K562 (cell line): ENCODE data around the gene PLK5. TPM values are rescaled to one million over a fixed set of nuclear protein-coding genes. Genes with fewer than 3 reads are reported as not detected.

Experiments used
- ATAC-seq: fragments of 200-7000 bp; cut with Tn5 transposase; 3 replicates; pipeline ENCODE4 v1.9.1; 2020; ENCODE audit warnings: moderate library complexity
- BruUV-seq: library from RNA; stranded (reverse); fragments of 400-500 nt; replicated peaks from 2 replicates; lab custom pipeline; 2021; lab: Mats Ljungman, UMichigan
- CTCF ChIA-PET: fragments of 300-600 bp; formaldehyde crosslinking; extraction: SDS; loops from one replicate; lab custom pipeline; 2021; ENCODE audit warnings: low intra/inter-chr PET ratio; lab: Yijun Ruan, JAX
- POLR2A ChIA-PET: fragments of 300-600, 350-650 bp; sonication (Branson Sonifier 250); formaldehyde crosslinking; extraction: SDS; loops from one replicate; lab custom pipeline; 2021; ENCODE audit warnings: antibody characterized with exemption, inconsistent platforms; lab: Yijun Ruan, JAX
- DNase-seq, 4 experiments: peaks; one replicate each; pipeline versions ENCODE4 v3.0.0 to v3.0.0-alpha.2; 2011 to 2018; ENCODE audit warnings: low spot score in 3 of 4, mixed read lengths in 3 of 4; ENCODE audit errors: extremely low read depth in 1 of 4
- FAIRE-seq: peaks from 2 replicates; lab custom pipeline; 2011; peaks lifted over from hg19 to GRCh38; lab: Jason Lieb, UNC
- H2AFZ ChIP-seq: 2 replicates; pipeline ENCODE4 v1.6.0; 2011; ENCODE audit warnings: low read depth, low read length, control low read depth, inconsistent platforms
- H3K27ac ChIP-seq: fragments of 200-600 bp; 3 replicates; pipeline ENCODE4 v1.8.0; 2011; ENCODE audit warnings: low read depth, mild to moderate bottlenecking, control low read depth, inconsistent platforms, low read length, moderate library complexity, mixed read lengths; ENCODE audit errors: extremely low read depth
- H3K27me3 ChIP-seq, 2 experiments: fragments of 300-600 bp in 1 of 2; 2 replicates in 1 of 2; 3 replicates in 1 of 2; pipeline versions ENCODE4 v1.6.0 to v1.8.0; 2011; ENCODE audit warnings: inconsistent platforms in 2 of 2, low read length in 2 of 2, mild to moderate bottlenecking in 1 of 2, mixed read lengths in 1 of 2, moderate library complexity in 1 of 2; ENCODE audit not compliant: control insufficient read depth in 2 of 2, insufficient read depth in 2 of 2
- H3K36me3 ChIP-seq: fragments of 300-600 bp; 3 replicates; pipeline ENCODE4 v1.8.0; 2011; ENCODE audit warnings: mild to moderate bottlenecking, low read length, inconsistent platforms; ENCODE audit not compliant: control insufficient read depth, insufficient read depth
- H3K4me1 ChIP-seq, 2 experiments: fragments of 200-600 bp in 1 of 2; replicated peaks in 1 of 2; 2 replicates in 1 of 2; 3 replicates in 1 of 2; pipeline versions ENCODE4 v1.5.1 to v1.8.0; 2011; ENCODE audit warnings: inconsistent platforms in 2 of 2, low read length in 2 of 2, mild to moderate bottlenecking in 1 of 2, mixed read lengths in 1 of 2, moderate library complexity in 1 of 2; ENCODE audit not compliant: control insufficient read depth in 2 of 2, insufficient read depth in 2 of 2
- H3K4me2 ChIP-seq: 2 replicates; pipeline ENCODE4 v1.6.1; 2011; ENCODE audit warnings: low read length, control low read depth, inconsistent platforms, mixed read lengths; ENCODE audit not compliant: insufficient read depth
- H3K4me3 ChIP-seq: fragments of 200-600 bp; sonication (generic), shearing (Covaris generic); 2 replicates; pipeline ENCODE4 v1.5.1; 2016; ENCODE audit warnings: control low read depth, inconsistent platforms
- H3K79me2 ChIP-seq: fragments of 200-600 bp; 3 replicates; pipeline ENCODE4 v1.8.0; 2011; ENCODE audit warnings: low read length, inconsistent platforms; ENCODE audit not compliant: control insufficient read depth, insufficient read depth
- H3K9ac ChIP-seq, 2 experiments: 2 replicates each; pipeline versions ENCODE4 v1.6.0 to v1.6.1; 2011; ENCODE audit warnings: low read depth in 2 of 2, low read length in 2 of 2, control low read depth in 1 of 2, inconsistent platforms in 1 of 2, mild to moderate bottlenecking in 1 of 2, mixed read lengths in 1 of 2; ENCODE audit not compliant: insufficient read depth in 1 of 2
- H3K9me1 ChIP-seq: one replicate; pipeline ENCODE4 v1.6.0; 2011; ENCODE audit warnings: inconsistent platforms, mild to moderate bottlenecking, low read length, moderate library complexity; ENCODE audit not compliant: control insufficient read depth, insufficient read depth
- H3K9me3 ChIP-seq: replicated peaks from 2 replicates; pipeline ENCODE4 v1.5.1; 2011; ENCODE audit warnings: low read depth, low read length, inconsistent platforms; ENCODE audit not compliant: control insufficient read depth, insufficient read depth
- H4K20me1 ChIP-seq: replicated peaks from 2 replicates; pipeline ENCODE4 v1.6.1; 2011; ENCODE audit warnings: low read length, inconsistent platforms, mixed read lengths; ENCODE audit not compliant: control insufficient read depth, insufficient read depth
- POLR2G ChIP-seq: fragments of 200-400 bp; formaldehyde crosslinking; IDR thresholded peaks from 2 replicates; pipeline ENCODE4 v1.6.1; 2017; ENCODE audit warnings: low read depth, mild to moderate bottlenecking, antibody characterized with exemption, low read length, moderate library complexity
- ZBTB33 ChIP-seq: sonication (generic); formaldehyde crosslinking; IDR thresholded peaks from 2 replicates; pipeline ENCODE4 v1.8.1; 2023; ENCODE audit warnings: mild to moderate bottlenecking, missing genetic modification reagents
- ZNF395 ChIP-seq: fragments of 200-800 bp; sonication (Bioruptor generic); IDR thresholded peaks from 2 replicates; pipeline ENCODE4 v1.6.1; 2017; ENCODE audit warnings: missing genetic modification characterization, missing compliant biosample characterization
- whole genome bisulfite sequencing: fragments of 100-300 bp; shearing (Covaris generic); methylation state at CpG from one replicate; pipeline ENCODE4 v1.1.6; 2016; ENCODE audit warnings: low coverage, mixed read lengths; ENCODE audit not compliant: insufficient coverage; ENCODE audit errors: missing lambda C conversion rate; 5-methylcytosine and 5-hydroxymethylcytosine counted together
- in situ Hi-C: fragments of 300-500 bp; cut with MboI; formaldehyde crosslinking; loops from 4 replicates; pipeline ENCODE4 v1.15.0; 2018; ENCODE audit warnings: inconsistent platforms, mixed read lengths
- intact Hi-C: fragments of 100-400 bp; cut with micrococcal nuclease; formaldehyde crosslinking; loops from 2 replicates; pipeline ENCODE4 v1.14.2; 2022
- polyA plus RNA-seq, 8 experiments: library from polyadenylated mRNA; depleted of rRNA in 4 of 8; stranded (reverse) in 5 of 8; unstranded in 3 of 8; fragments of >200 nt; fragmentation: Nextera tagmentation in 2 of 8; fragmentation: Illumina TruSeq in 1 of 8; extraction: Ambion mirVana in 2 of 8; extraction: Trizol in 1 of 8; gene quantifications; 2 replicates each; pipeline versions ENCODE4 v1.2.1 to v1.2.3, GENCODE V29; 2011 to 2014; ENCODE audit warnings: inconsistent platforms in 1 of 8, missing spikeins in 1 of 8
- total RNA-seq, 7 experiments: library from RNA; depleted of rRNA in 6 of 7; stranded (reverse); fragments of >200 nt in 6 of 7; fragmentation: Illumina TruSeq in 2 of 7; extraction: Trizol in 2 of 7; gene quantifications; 2 replicates each; pipeline versions ENCODE4 v1.2.1 to v1.2.3, GENCODE V29; 2011 to 2021; ENCODE audit warnings: low replicate concordance in 1 of 7

Gene PLK5
- total and polyA plus RNA-seq, 9 of the 15 experiments (the other 6 are each of a cell fraction or from before 2014, with no cell fraction given): 0.04 to 0.23 (median 0.11) TPM; not detected in 5

- POLR2A ChIA-PET: no interaction called here
- in situ Hi-C loops: no loop called here
Observed at GRCh38 chr19:1556390-1557070, 32.7 kb downstream of the PLK5 start.

More at GRCh38 chr19:1556390-1557070, 32.7 kb downstream of the PLK5 start:
- Histone ChIP-seq H4K20me1 (no peaks in the 10 kb centered on the region; the same call in 1 of the 2 replicates), H3K9ac (no peak overlapping the region), H3K4me1 (peaks cover 3 to 45% of the 10 kb centered on the region in 2 experiments; a peak in 3 of 5 replicates), H3K9me3 (no peaks in the 10 kb centered on the region), H3K27ac (no peak overlapping the region), H3K4me2 (no peak overlapping the region), H3K27me3 (no peaks in the 10 kb centered on the region), H3K79me2 (peaks cover 13% of the 10 kb centered on the region; the same call in 2 of the 3 replicates), H3K36me3 (peaks cover 13% of the 10 kb centered on the region; the same call in 1 of the 3 replicates), H2AFZ (no peak overlapping the region)
- ATAC-seq (no peak), FAIRE-seq (no peak), DNase-seq (no peak)
- intact Hi-C loops: no loop called here
- CTCF ChIA-PET: no interaction called here
- BruUV-seq: no TSS peak
- 94% methylated on average over 22 of the region's 66 CpGs for WGBS
- TF ChIP-seq ZBTB33 (peak; percentile 94), ZNF395 (no peak), POLR2G (0 out of 2 replicates have a peak, but pooled peaks have one; percentile 24)
- TF ChIP-seq, all 486 proteins: peak for 2
- Histone ChIP-seq H3K4me3 (no peak overlapping the region), H3K9me1 (no peaks in the 10 kb centered on the region)
